SK-N-SH (cell line): ENCODE measurements around the gene SNCA. TPM values are rescaled to one million over a fixed set of nuclear protein-coding genes. Genes with fewer than 3 reads are reported as not detected.

Source experiments
- CTCF ChIA-PET: fragments of 300-600, 350-600 bp; formaldehyde crosslinking; extraction: SDS; loops from one replicate; lab custom pipeline; 2021; lab: Yijun Ruan, JAX
- POLR2A ChIA-PET: fragments of 350-600 bp; sonication (Branson Sonifier 250); formaldehyde crosslinking; extraction: SDS; loops from one replicate; lab custom pipeline; 2020; ENCODE audit warnings: antibody characterized with exemption, inconsistent platforms; lab: Yijun Ruan, JAX
- DNase-seq: peaks from one replicate; pipeline ENCODE4 v3.0.0; 2012
- H2AFZ ChIP-seq: fragments of 200-600 bp; sonication (generic); 2 replicates; pipeline ENCODE4 v1.8.1; 2016; ENCODE audit warnings: antibody characterized with exemption, mild to moderate bottlenecking, low read depth
- H3F3A ChIP-seq: fragments of 200-600 bp; sonication (generic); replicated peaks from 2 replicates; pipeline ENCODE3; 2016; ENCODE audit warnings: antibody characterized with exemption, mild to moderate bottlenecking; ENCODE audit not compliant: insufficient read depth
- H3K27ac ChIP-seq, 2 experiments: fragments of 200-500 bp in 1 of 2; fragments of 200-600 bp in 1 of 2; sonication (Bioruptor generic) in 1 of 2; sonication (generic), shearing (Covaris generic) in 1 of 2; 2 replicates each; pipeline versions ENCODE4 v1.5.1 to v1.6.1; 2014 to 2016; ENCODE audit warnings: low read depth in 2 of 2, inconsistent platforms in 1 of 2, low read length in 1 of 2, mild to moderate bottlenecking in 1 of 2, mixed read lengths in 1 of 2
- H3K27me3 ChIP-seq: fragments of 200-600 bp; sonication (generic), shearing (Covaris generic); 2 replicates; pipeline ENCODE4 v1.6.1; 2016; ENCODE audit warnings: mixed run types; ENCODE audit not compliant: insufficient read depth
- H3K36me3 ChIP-seq, 2 experiments: fragments of 200-500 bp in 1 of 2; fragments of 200-600 bp in 1 of 2; sonication (Bioruptor generic) in 1 of 2; sonication (generic) in 1 of 2; replicated peaks in 1 of 2; 2 replicates each; pipeline versions ENCODE3 to v1.5.1; 2014 to 2016; ENCODE audit warnings: low read length in 1 of 2, mild to moderate bottlenecking in 1 of 2; ENCODE audit not compliant: insufficient read depth in 2 of 2, control insufficient read depth in 1 of 2
- H3K4me1 ChIP-seq, 2 experiments: fragments of 200-500 bp in 1 of 2; fragments of 200-600 bp in 1 of 2; sonication (Bioruptor generic) in 1 of 2; sonication (generic), shearing (Covaris generic) in 1 of 2; 2 replicates each; pipeline versions ENCODE4 v1.5.1 to v1.6.1; 2014 to 2016; ENCODE audit warnings: low read depth in 1 of 2, low read length in 1 of 2, mixed run types in 1 of 2; ENCODE audit not compliant: insufficient read depth in 2 of 2, control insufficient read depth in 1 of 2
- H3K4me2 ChIP-seq: fragments of 200-600 bp; sonication (generic), shearing (Covaris generic); 2 replicates; pipeline ENCODE4 v1.6.1; 2017; ENCODE audit warnings: mixed run types
- H3K4me3 ChIP-seq, 2 experiments: fragments of 200-500 bp in 1 of 2; fragments of 200-600 bp in 1 of 2; sonication (Bioruptor generic) in 1 of 2; sonication (generic), shearing (Covaris generic) in 1 of 2; 2 replicates each; pipeline versions ENCODE4 v1.5.1 to v1.8.1; 2014 to 2016; ENCODE audit warnings: low read depth in 2 of 2, inconsistent platforms in 1 of 2, low read length in 1 of 2, mild to moderate bottlenecking in 1 of 2, mixed read lengths in 1 of 2, moderate library complexity in 1 of 2
- H3K79me2 ChIP-seq: fragments of 200-600 bp; sonication (generic); 2 replicates; pipeline ENCODE4 v1.8.1; 2017; ENCODE audit warnings: mild to moderate bottlenecking; ENCODE audit not compliant: insufficient read depth
- H3K9ac ChIP-seq: fragments of 200-600 bp; sonication (generic); 2 replicates; pipeline ENCODE4 v1.6.1; 2017; ENCODE audit warnings: mixed run types
- H3K9me2 ChIP-seq: fragments of 200-600 bp; sonication (generic); 2 replicates; pipeline ENCODE4 v1.6.1; 2017; ENCODE audit warnings: mixed run types
- H3K9me3 ChIP-seq: fragments of 200-600 bp; sonication (generic); 2 replicates; pipeline ENCODE4 v1.6.1; 2017; ENCODE audit warnings: mixed run types, mild to moderate bottlenecking, moderate library complexity
- H4K20me1 ChIP-seq: fragments of 200-600 bp; sonication (generic); 2 replicates; pipeline ENCODE4 v1.6.1; 2017; ENCODE audit warnings: mild to moderate bottlenecking, mixed run types; ENCODE audit not compliant: insufficient read depth
- CHD2 ChIP-seq: fragments of 150-350 bp; IDR thresholded peaks from 2 replicates; pipeline ENCODE4 v1.6.1; 2018; ENCODE audit warnings: low read length; ENCODE audit not compliant: partially characterized antibody
- EP300 ChIP-seq, 2 experiments: IDR thresholded peaks; 2 replicates each; pipeline versions ENCODE4 v1.4.0 to v1.6.1; 2012; ENCODE audit warnings: borderline replicate concordance in 1 of 2, low read depth in 1 of 2, low read length in 1 of 2
- FOSL2 ChIP-seq: IDR thresholded peaks from 2 replicates; pipeline ENCODE4 v1.4.0; 2012; ENCODE audit warnings: low read depth, mild to moderate bottlenecking, moderate library complexity, borderline replicate concordance
- FOXJ3 ChIP-seq: sonication (generic); formaldehyde crosslinking; IDR thresholded peaks from 2 replicates; pipeline ENCODE4 v1.5.1; 2020; ENCODE audit warnings: mild to moderate bottlenecking, missing genetic modification reagents
- FOXM1 ChIP-seq: IDR thresholded peaks from 2 replicates; pipeline ENCODE4 v1.4.0; 2012; ENCODE audit warnings: low read depth, mild to moderate bottlenecking
- GABPA ChIP-seq: IDR thresholded peaks from 2 replicates; pipeline ENCODE4 v1.4.0; 2012; ENCODE audit warnings: low read depth, mild to moderate bottlenecking
- GATA2 ChIP-seq: sonication (generic); formaldehyde crosslinking; IDR thresholded peaks from 2 replicates; pipeline ENCODE4 v1.5.0; 2020; ENCODE audit warnings: mild to moderate bottlenecking, missing genetic modification reagents
- JUND ChIP-seq: IDR thresholded peaks from 2 replicates; pipeline ENCODE4 v1.4.0; 2012
- MAX ChIP-seq: IDR thresholded peaks from 2 replicates; pipeline ENCODE4 v1.4.0; 2012; ENCODE audit warnings: low read depth
- MEF2A ChIP-seq: IDR thresholded peaks from 2 replicates; pipeline ENCODE4 v1.4.0; 2012; ENCODE audit warnings: low read depth, borderline replicate concordance
- NRF1 ChIP-seq: IDR thresholded peaks from 2 replicates; pipeline ENCODE4 v1.6.1; 2012; ENCODE audit warnings: low read depth, mild to moderate bottlenecking, low read length
- SMC3 ChIP-seq: IDR thresholded peaks from 2 replicates; pipeline ENCODE4 v1.6.1; 2012; ENCODE audit warnings: low read depth, low read length, improper control_type of control experiment
- TAF1 ChIP-seq: IDR thresholded peaks from 2 replicates; pipeline ENCODE4 v1.6.1; 2012; ENCODE audit warnings: low read depth, mild to moderate bottlenecking, low read length, moderate library complexity, borderline replicate concordance
- TCF12 ChIP-seq: IDR thresholded peaks from 2 replicates; pipeline ENCODE4 v1.4.0; 2012
- TEAD4 ChIP-seq: IDR thresholded peaks from 2 replicates; pipeline ENCODE4 v1.4.0; 2012; ENCODE audit warnings: mild to moderate bottlenecking, borderline replicate concordance; ENCODE audit not compliant: insufficient read depth
- WGBS: methylation state at CpG from one replicate; pipeline ENCODE4 v1.1.6; 2017; ENCODE audit warnings: low lambda C conversion rate; 5-methylcytosine and 5-hydroxymethylcytosine counted together
- polyA plus RNA-seq, 3 experiments: library from polyadenylated mRNA; depleted of rRNA; stranded (reverse); fragments of >200 nt; gene quantifications; 2 replicates each; pipeline ENCODE4 v1.2.3, GENCODE V29; 2012
- TF ChIP-seq, protein P1 (sequence below): fragments of 150-350 bp; IDR thresholded peaks from 2 replicates; pipeline ENCODE4 v1.6.1; 2017; ENCODE audit warnings: antibody characterized with exemption, low read length, low read depth, borderline replicate concordance
- TF ChIP-seq, protein P2 (sequence below): fragments of 200-600 bp; sonication (generic); IDR thresholded peaks from 2 replicates; pipeline ENCODE4 v1.6.1; 2017; ENCODE audit warnings: antibody characterized with exemption, mild to moderate bottlenecking, moderate library complexity

The SNCA gene
- polyA plus RNA-seq, 1 of the 3 experiments (the other 2 are of a cell fraction) = 12.9 TPM

DNA sequence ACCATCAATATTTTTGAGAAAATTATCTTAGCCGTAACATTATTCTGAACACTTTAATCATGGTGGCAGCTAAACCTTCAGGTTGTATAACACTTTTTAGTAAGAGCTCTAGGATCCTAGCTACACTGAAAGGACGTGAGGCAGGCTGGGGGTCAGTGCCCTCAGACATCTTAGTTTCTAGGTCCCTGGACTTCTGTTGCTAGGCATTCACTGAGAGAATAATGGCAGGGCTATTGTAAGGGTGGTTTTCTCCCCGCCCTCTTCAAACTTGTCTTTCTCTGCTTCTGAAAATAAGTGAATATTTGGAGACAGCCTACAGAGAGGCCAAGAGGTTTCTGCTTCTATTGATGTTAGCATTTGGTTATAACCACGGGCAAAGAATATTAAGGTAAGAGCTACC, 42.3 kb upstream of the SNCA start (continued):
- no peak for TF ChIP-seq FOXJ3 (CRISPR knock-in tag)
- no peak for TF ChIP-seq TAF1

DNA sequence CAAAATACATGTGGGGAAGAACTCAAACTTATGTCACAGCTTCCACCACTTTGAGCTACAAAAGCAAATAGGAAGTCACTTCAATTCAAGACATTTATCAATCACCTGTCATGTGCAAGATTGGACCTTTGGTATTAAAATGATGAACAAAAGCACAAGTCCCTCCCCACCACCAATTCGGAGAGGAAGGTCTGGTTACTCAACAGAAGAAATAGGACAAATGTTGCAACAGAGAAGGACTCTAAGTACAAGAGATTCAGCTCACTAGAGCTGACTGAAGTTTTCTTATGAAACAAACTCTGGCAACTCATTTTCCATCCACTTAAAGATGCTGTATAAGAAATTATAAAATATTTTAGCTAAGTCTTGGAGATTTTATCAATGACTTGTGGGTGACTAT, 41.6 kb upstream of the SNCA start:
- no peaks in the 10 kb centered on the region for H3K4me1 ChIP-seq
- no peak for DNase-seq
- no peaks in the 10 kb centered on the region for H3K36me3 ChIP-seq
- H3K27me3 ChIP-seq = no peaks in the 10 kb centered on the region
- H3K9me2 ChIP-seq = no peaks in the 10 kb centered on the region
- TF ChIP-seq GABPA (no peak), TCF12 (no peak), MAX (no peak), GATA2 (CRISPR knock-in tag) (no peak), FOXJ3 (CRISPR knock-in tag) (no peak), EP300 (IDR thresholded peaks at IDR 0.05; ENCODE audit: borderline replicate concordance in 1 of 2, low read depth in 1 of 2, low read length in 1 of 2) (no peak), TAF1 (no peak), JUND (no peak), TEAD4 (no peak), CHD2 (no peak), MEF2A (no peak), FOSL2 (no peak), NRF1 (no peak), SMC3 (no peak), FOXM1 (no peak)
- TF ChIP-seq, protein P1, sequence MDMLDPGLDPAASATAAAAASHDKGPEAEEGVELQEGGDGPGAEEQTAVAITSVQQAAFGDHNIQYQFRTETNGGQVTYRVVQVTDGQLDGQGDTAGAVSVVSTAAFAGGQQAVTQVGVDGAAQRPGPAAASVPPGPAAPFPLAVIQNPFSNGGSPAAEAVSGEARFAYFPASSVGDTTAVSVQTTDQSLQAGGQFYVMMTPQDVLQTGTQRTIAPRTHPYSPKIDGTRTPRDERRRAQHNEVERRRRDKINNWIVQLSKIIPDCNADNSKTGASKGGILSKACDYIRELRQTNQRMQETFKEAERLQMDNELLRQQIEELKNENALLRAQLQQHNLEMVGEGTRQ = no peak
- TF ChIP-seq, protein P2, sequence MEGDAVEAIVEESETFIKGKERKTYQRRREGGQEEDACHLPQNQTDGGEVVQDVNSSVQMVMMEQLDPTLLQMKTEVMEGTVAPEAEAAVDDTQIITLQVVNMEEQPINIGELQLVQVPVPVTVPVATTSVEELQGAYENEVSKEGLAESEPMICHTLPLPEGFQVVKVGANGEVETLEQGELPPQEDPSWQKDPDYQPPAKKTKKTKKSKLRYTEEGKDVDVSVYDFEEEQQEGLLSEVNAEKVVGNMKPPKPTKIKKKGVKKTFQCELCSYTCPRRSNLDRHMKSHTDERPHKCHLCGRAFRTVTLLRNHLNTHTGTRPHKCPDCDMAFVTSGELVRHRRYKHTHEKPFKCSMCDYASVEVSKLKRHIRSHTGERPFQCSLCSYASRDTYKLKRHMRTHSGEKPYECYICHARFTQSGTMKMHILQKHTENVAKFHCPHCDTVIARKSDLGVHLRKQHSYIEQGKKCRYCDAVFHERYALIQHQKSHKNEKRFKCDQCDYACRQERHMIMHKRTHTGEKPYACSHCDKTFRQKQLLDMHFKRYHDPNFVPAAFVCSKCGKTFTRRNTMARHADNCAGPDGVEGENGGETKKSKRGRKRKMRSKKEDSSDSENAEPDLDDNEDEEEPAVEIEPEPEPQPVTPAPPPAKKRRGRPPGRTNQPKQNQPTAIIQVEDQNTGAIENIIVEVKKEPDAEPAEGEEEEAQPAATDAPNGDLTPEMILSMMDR = no peak
- no peak overlapping the region for H3K27ac ChIP-seq
- H3K4me2 ChIP-seq = no peak overlapping the region
- no peak overlapping the region for H2AFZ ChIP-seq
- H3K9me3 ChIP-seq = no peaks in the 10 kb centered on the region
- H3F3A ChIP-seq = no peaks in the 10 kb centered on the region
- no peaks in the 10 kb centered on the region for H3K79me2 ChIP-seq
- ChIA-PET POLR2A (no interaction called here), CTCF (interaction anchor here (2.6 kb wide), 1 partner anchor 10 kb away, joined by 16 read pairs; no protein-coding TSS in a partner anchor)
- 32% methylated on average over 1 of the region's 1 CpG for WGBS
- H3K4me3 ChIP-seq = no peak overlapping the region
- H3K9ac ChIP-seq = no peak overlapping the region
- no peaks in the 10 kb centered on the region for H4K20me1 ChIP-seq
